ENCODE data around the gene MRPL41. TPM values are rescaled to one million over a fixed set of nuclear protein-coding genes. Genes with fewer than 3 reads are reported as not detected.

The MRPL41 gene
- total and polyA plus RNA-seq, 2 experiments from 2014 or later = 32.8 to 146 TPM

GRCh38 chr9:137547687-137548543 is 3.8 kb upstream of the MRPL41 start:
- no peaks in the 10 kb centered on the region for H3K27me3 ChIP-seq (ENCODE audit: insufficient read depth)
- H3F3A ChIP-seq (replicated peaks; ENCODE audit: low read depth) = peaks cover 8% of the 10 kb centered on the region
- Mint-ChIP-seq H3K27me3 (ENCODE audit: insufficient read depth, low read depth, poor library complexity) (peaks cover 10% of the 10 kb centered on the region), H3K4me1 (peaks cover 6% of the 10 kb centered on the region), H3K9me3 (peaks cover 19% of the 10 kb centered on the region), H3K36me3 (ENCODE audit: low read depth) (peaks cover 21% of the 10 kb centered on the region), H3K4me3 (no peak overlapping the region), H3K27ac (no peak overlapping the region)
- H3K9me2 ChIP-seq (ENCODE audit: insufficient read depth) = no peaks in the 10 kb centered on the region
- no peak overlapping the region for H3K4me3 ChIP-seq
- peaks cover 3% of the 10 kb centered on the region; the same call in 1 of the 2 replicates for H3K4me1 ChIP-seq (ENCODE audit: insufficient read depth)
- no peak overlapping the region for H2AFZ ChIP-seq
- no peaks in the 10 kb centered on the region for H4K20me1 ChIP-seq (replicated peaks; ENCODE audit: insufficient read depth)
- no peak for TF ChIP-seq JUNB (IDR thresholded peaks at IDR 0.05; ENCODE audit: unreplicated experiment)
- no peak for TF ChIP-seq EZH2 (IDR thresholded peaks at IDR 0.05; ENCODE audit: low read depth, unreplicated experiment)
- no peak for TF ChIP-seq POLR2AphosphoS5 (IDR thresholded peaks at IDR 0.05; ENCODE audit: low read depth)
- no peak for TF ChIP-seq ZNF462 (CRISPR knock-in tag; IDR thresholded peaks at IDR 0.05)
- no peak for TF ChIP-seq REST (IDR thresholded peaks at IDR 0.05; ENCODE audit: unreplicated experiment)
- TF ChIP-seq NANOG (IDR thresholded peaks at IDR 0.05; ENCODE audit: borderline replicate concordance) = no peak
- no peak for TF ChIP-seq ZNF331 (CRISPR knock-in tag; IDR thresholded peaks at IDR 0.05; ENCODE audit: low read depth)
- no peak for TF ChIP-seq STAT1 (IDR thresholded peaks at IDR 0.05; ENCODE audit: unreplicated experiment)
- no peak for TF ChIP-seq ZNF114 (CRISPR knock-in tag; IDR thresholded peaks at IDR 0.05)
- TF ChIP-seq ETS1 (IDR thresholded peaks at IDR 0.05) = no peak
- TF ChIP-seq CREB1 (CRISPR knock-in tag; IDR thresholded peaks at IDR 0.05; ENCODE audit: low read depth) = no peak
- TF ChIP-seq CTCF (conservative IDR thresholded peaks at IDR 0.05; ENCODE audit: low read depth in 2 of 2) = no peak
- TF ChIP-seq EZH2phosphoT487 (IDR thresholded peaks at IDR 0.05; ENCODE audit: unreplicated experiment) = no peak
- H3K79me2 ChIP-seq (replicated peaks; ENCODE audit: insufficient read depth) = no peaks in the 10 kb centered on the region
- H3K36me3 ChIP-seq (ENCODE audit: insufficient read depth) = no peaks in the 10 kb centered on the region
- no peak for DNase-seq (ENCODE audit: low spot score)
- no peak overlapping the region for H3K27ac ChIP-seq (ENCODE audit: low read depth)
- no peak overlapping the region for H3K4me2 ChIP-seq
- no peak for ATAC-seq
